ENCODE data around the gene STAP1. TPM values are rescaled to one million over a fixed set of nuclear protein-coding genes. Genes with fewer than 3 reads are reported as not detected.

Gene STAP1
- total and polyA plus RNA-seq, 10 of the 15 experiments (the other 5 are each of a cell fraction or from before 2014, with no cell fraction given), result 4.6 to 19.4 (median 9.4) TPM

GRCh38 chr4:67604749-67605148 is 46.2 kb downstream of the STAP1 start:
- Histone ChIP-seq H3K4me1 (ENCODE audit: control insufficient read depth, insufficient read depth, low read length) (no peaks in the 10 kb centered on the region), H3K9ac (ENCODE audit: control insufficient read depth, insufficient read depth, low read length) (no peak overlapping the region), H3K27me3 (replicated peaks in 1 of 2; ENCODE audit: control insufficient read depth in 2 of 2, insufficient read depth in 2 of 2, low read length in 1 of 2) (no peaks in the 10 kb centered on the region), H3K36me3 (ENCODE audit: control insufficient read depth in 2 of 2, insufficient read depth in 2 of 2, low read length in 1 of 2) (no peaks in the 10 kb centered on the region; a peak in 1 of 4 replicates), H2AFZ (ENCODE audit: control insufficient read depth, low read depth, low read length) (no peak overlapping the region), H3K27ac (ENCODE audit: control insufficient read depth, insufficient read depth) (no peak overlapping the region), H3K4me3 (no peak overlapping the region), H3K79me2 (ENCODE audit: control insufficient read depth, insufficient read depth, low read length) (no peaks in the 10 kb centered on the region), H3K4me2 (ENCODE audit: control insufficient read depth, insufficient read depth) (no peak overlapping the region), H4K20me1 (ENCODE audit: control insufficient read depth, insufficient read depth) (no peaks in the 10 kb centered on the region), H3K9me3 (replicated peaks; ENCODE audit: control insufficient read depth, insufficient read depth, low read length) (no peaks in the 10 kb centered on the region; the same call in 1 of the 3 replicates)
- ChIA-PET CTCF (interaction anchor here (0.9 to 1.6 kb wide), 2 partner anchors 54 to 97 kb away, joined by 3 read pairs; partner anchors contain the start of gene UBA6), RAD21 (ENCODE audit: unreplicated experiment) (interaction anchor here (0.6 kb wide), 1 partner anchor 100 kb away, joined by 3 read pairs; no protein-coding TSS in a partner anchor), SMC1A (ENCODE audit: uncharacterized antibody, unreplicated experiment) (interaction anchor here (1.0 to 2.9 kb wide), 4 partner anchors 25 to 60 kb away, joined by 3 to 9 read pairs (median 3); no protein-coding TSS in a partner anchor), POLR2A (no interaction called here)
- ATAC-seq (no peak), DNase-seq (ENCODE audit: low read depth, low spot score) (no peak), FAIRE-seq (no peak)
- intact Hi-C loops (cut with micrococcal nuclease; ENCODE audit: unreplicated experiment), result no loop called here
- BruUV-seq (replicated peaks), result no TSS peak
- in situ Hi-C loops (cut with MboI), result no loop called here
- no peak for TF ChIP-seq CBFB (IDR thresholded peaks at IDR 0.05; ENCODE audit: low read depth)
- no peak for TF ChIP-seq RB1 (IDR thresholded peaks at IDR 0.05; ENCODE audit: borderline replicate concordance)
- TF ChIP-seq IRF4 (IDR thresholded peaks at IDR 0.05; ENCODE audit: low read depth, low read length), result no peak
- no peak for TF ChIP-seq CHD2 (IDR thresholded peaks at IDR 0.05; ENCODE audit: borderline replicate concordance, low read depth, low read length)
- no peak for TF ChIP-seq MYB (IDR thresholded peaks at IDR 0.05; ENCODE audit: borderline replicate concordance, low read depth, low read length)
- TF ChIP-seq SUZ12 (IDR thresholded peaks at IDR 0.05; ENCODE audit: unreplicated experiment), result no peak
- no peak for TF ChIP-seq BRCA1 (IDR thresholded peaks at IDR 0.05; ENCODE audit: low read depth, low read length)
- TF ChIP-seq EGR1 (IDR thresholded peaks at IDR 0.05; ENCODE audit: borderline replicate concordance in 1 of 2, low read depth in 2 of 2, low read length in 2 of 2), result no peak
- no peak for TF ChIP-seq PKNOX1 (IDR thresholded peaks at IDR 0.05)
- no peak for TF ChIP-seq KAT2A (conservative IDR thresholded peaks at IDR 0.05; ENCODE audit: control insufficient read depth, low read depth, low read length)
- TF ChIP-seq SKIL (IDR thresholded peaks at IDR 0.05; ENCODE audit: low read depth, poor library complexity, severe bottlenecking), result no peak
- TF ChIP-seq BCLAF1 (IDR thresholded peaks at IDR 0.05), result no peak
- 69% methylated on average over 3 of the region's 3 CpGs for WGBS (ENCODE audit: insufficient coverage, insufficient replicate concordance, low lambda C conversion rate, missing lambda C conversion rate)

Data from GM12878 (cell line).